ENCODE data around the gene THSD7B. TPM values are rescaled to one million over a fixed set of nuclear protein-coding genes. Genes with fewer than 3 reads are reported as not detected.

Gene THSD7B
- total and polyA plus RNA-seq, 2 of the 8 experiments (the other 6 are each of a cell fraction or from before 2014, with no cell fraction given), result 0.60 to 2.9 TPM

GRCh38 chr2:137194111-137194510 lies 428.8 kb downstream of the THSD7B start (continued):
- TF ChIP-seq CHD7 (IDR thresholded peaks at IDR 0.05; ENCODE audit: insufficient replicate concordance, low read length) (no peak), BCL11A (IDR thresholded peaks at IDR 0.05; ENCODE audit: low read depth in 2 of 2, low read length in 2 of 2) (no peak), KDM5A (IDR thresholded peaks at IDR 0.05; ENCODE audit: low read length) (no peak)
